GM18508 (cell line): ENCODE data around the gene PROC.
"Not testable (repeated sequence)": the region's sequence is repeated elsewhere in the genome, so short reads cannot be mapped to it uniquely, and the experiment has no call there.

Source experiments
- ATAC-seq: cut with Tn5 transposase; IDR thresholded peaks from one replicate; pipeline ENCODE4 v1.9.1; 2021; ENCODE audit warnings: moderate number of reproducible peaks; ENCODE audit not compliant: insufficient read depth, unreplicated experiment

Gene PROC

DNA sequence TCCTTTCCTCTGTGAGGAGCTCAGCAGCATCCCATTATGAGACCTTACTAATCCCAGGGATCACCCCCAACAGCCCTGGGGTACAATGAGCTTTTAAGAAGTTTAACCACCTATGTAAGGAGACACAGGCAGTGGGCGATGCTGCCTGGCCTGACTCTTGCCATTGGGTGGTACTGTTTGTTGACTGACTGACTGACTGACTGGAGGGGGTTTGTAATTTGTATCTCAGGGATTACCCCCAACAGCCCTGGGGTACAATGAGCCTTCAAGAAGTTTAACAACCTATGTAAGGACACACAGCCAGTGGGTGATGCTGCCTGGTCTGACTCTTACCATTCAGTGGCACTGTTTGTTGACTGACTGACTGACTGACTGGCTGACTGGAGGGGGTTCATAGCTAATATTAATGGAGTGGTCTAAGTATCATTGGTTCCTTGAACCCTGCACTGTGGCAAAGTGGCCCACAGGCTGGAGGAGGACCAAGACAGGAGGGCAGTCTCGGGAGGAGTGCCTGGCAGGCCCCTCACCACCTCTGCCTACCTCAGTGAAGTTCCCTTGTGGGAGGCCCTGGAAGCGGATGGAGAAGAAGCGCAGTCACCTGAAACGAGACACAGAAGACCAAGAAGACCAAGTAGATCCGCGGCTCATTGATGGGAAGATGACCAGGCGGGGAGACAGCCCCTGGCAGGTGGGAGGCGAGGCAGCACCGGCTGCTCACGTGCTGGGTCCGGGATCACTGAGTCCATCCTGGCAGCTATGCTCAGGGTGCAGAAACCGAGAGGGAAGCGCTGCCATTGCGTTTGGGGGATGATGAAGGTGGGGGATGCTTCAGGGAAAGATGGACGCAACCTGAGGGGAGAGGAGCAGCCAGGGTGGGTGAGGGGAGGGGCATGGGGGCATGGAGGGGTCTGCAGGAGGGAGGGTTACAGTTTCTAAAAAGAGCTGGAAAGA is 7.6 kb downstream of the PROC start:
- ATAC-seq: no peak

DNA sequence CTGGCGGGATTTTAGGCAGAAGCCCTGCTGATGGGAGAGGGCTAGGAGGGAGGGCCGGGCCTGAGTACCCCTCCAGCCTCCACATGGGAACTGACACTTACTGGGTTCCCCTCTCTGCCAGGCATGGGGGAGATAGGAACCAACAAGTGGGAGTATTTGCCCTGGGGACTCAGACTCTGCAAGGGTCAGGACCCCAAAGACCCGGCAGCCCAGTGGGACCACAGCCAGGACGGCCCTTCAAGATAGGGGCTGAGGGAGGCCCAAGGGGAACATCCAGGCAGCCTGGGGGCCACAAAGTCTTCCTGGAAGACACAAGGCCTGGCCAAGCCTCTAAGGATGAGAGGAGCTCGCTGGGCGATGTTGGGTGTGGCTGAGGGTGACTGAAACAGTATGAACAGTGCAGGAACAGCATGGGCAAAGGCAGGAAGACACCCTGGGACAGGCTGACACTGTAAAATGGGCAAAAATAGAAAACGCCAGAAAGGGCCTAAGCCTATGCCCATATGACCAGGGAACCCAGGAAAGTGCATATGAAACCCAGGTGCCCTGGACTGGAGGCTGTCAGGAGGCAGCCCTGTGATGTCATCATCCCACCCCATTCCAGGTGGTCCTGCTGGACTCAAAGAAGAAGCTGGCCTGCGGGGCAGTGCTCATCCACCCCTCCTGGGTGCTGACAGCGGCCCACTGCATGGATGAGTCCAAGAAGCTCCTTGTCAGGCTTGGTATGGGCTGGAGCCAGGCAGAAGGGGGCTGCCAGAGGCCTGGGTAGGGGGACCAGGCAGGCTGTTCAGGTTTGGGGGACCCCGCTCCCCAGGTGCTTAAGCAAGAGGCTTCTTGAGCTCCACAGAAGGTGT is 8.5 kb downstream of the PROC start:
- ATAC-seq: no peak

DNA sequence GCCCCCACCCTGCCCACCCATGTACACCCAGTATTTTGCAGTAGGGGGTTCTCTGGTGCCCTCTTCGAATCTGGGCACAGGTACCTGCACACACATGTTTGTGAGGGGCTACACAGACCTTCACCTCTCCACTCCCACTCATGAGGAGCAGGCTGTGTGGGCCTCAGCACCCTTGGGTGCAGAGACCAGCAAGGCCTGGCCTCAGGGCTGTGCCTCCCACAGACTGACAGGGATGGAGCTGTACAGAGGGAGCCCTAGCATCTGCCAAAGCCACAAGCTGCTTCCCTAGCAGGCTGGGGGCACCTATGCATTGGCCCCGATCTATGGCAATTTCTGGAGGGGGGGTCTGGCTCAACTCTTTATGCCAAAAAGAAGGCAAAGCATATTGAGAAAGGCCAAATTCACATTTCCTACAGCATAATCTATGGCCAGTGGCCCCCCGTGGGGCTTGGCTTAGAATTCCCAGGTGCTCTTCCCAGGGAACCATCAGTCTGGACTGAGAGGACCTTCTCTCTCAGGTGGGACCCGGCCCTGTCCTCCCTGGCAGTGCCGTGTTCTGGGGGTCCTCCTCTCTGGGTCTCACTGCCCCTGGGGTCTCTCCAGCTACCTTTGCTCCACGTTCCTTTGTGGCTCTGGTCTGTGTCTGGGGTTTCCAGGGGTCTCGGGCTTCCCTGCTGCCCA is 9.3 kb downstream of the PROC start:
- no peak for ATAC-seq

DNA sequence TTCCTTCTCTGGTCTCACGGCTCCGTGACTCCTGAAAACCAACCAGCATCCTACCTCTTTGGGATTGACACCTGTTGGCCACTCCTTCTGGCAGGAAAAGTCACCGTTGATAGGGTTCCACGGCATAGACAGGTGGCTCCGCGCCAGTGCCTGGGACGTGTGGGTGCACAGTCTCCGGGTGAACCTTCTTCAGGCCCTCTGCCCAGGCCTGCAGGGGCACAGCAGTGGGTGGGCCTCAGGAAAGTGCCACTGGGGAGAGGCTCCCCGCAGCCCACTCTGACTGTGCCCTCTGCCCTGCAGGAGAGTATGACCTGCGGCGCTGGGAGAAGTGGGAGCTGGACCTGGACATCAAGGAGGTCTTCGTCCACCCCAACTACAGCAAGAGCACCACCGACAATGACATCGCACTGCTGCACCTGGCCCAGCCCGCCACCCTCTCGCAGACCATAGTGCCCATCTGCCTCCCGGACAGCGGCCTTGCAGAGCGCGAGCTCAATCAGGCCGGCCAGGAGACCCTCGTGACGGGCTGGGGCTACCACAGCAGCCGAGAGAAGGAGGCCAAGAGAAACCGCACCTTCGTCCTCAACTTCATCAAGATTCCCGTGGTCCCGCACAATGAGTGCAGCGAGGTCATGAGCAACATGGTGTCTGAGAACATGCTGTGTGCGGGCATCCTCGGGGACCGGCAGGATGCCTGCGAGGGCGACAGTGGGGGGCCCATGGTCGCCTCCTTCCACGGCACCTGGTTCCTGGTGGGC is 10.0 kb downstream of the PROC start:
- no peak for ATAC-seq

DNA sequence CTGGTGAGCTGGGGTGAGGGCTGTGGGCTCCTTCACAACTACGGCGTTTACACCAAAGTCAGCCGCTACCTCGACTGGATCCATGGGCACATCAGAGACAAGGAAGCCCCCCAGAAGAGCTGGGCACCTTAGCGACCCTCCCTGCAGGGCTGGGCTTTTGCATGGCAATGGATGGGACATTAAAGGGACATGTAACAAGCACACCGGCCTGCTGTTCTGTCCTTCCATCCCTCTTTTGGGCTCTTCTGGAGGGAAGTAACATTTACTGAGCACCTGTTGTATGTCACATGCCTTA is 10.5 kb downstream of the PROC start:
- no peak for ATAC-seq

DNA sequence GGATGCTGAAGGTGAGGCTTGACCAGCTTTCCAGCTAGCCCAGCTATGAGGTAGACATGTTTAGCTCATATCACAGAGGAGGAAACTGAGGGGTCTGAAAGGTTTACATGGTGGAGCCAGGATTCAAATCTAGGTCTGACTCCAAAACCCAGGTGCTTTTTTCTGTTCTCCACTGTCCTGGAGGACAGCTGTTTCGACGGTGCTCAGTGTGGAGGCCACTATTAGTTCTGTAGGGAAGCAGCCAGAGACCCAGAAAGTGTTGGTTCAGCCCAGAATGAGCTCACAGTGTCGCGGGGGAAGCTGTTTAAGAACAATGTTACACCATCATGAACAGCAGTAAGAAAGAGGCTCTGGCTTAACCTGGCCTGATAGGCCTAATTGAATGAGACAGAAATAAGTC is 11.1 kb downstream of the PROC start:
- no peak for ATAC-seq

DNA sequence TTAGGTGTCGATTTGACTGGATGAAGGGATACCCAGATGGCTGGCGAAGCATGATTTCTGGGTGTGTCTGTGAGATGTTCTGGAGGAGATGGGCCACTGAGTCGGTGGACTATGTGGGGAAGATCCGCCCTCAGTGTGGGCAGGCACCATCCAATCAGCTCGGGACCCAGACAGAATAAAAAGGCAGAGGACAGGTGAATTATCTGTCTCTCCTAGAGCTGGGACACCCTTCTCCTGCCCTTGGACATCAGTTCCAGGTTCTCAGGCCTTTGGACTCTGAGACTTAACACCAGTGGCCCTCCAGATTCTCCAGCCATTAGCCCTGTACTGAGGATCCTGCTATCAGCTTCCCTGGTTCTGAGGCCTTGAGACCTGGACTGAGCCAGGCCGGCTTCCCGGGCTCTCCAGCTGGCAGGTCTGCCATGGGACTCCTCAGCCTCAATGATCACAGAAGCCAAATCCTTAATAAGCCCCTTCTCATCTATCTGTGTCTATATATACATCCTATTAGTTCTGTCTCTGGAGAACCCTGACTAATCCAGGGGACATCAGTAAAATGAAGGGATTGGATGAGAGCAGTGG is 11.7 kb downstream of the PROC start:
- ATAC-seq: no peak

DNA sequence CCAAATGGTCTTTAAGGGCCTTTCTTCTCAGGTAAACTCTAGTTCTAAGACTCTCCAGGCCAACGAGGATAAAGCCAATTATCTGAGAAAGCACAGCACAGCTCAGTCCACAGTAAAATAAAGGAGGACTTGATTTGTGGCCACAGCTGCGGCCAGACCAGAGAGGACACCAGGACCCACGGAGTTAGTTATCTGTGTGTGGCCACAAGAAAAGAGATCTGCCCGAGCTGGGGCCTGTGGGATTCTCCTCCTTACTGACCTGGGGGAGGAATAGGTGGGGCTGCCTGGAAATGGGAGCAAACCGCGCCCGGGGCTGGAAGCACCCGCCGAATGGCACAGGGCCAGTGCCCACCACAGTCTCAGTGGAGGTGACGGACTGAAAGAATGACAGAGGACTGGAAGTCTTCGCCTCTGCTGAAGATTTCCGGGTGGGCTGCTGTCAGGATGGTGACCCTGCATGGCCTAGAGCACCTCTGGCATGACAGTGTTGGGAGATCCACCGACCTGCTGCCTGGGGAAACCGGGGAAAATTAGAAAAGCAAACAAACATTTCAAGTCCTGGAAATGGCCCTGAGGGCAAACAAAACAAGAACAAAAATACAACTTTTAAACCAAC is 13.3 kb downstream of the PROC start:
- no peak for ATAC-seq

DNA sequence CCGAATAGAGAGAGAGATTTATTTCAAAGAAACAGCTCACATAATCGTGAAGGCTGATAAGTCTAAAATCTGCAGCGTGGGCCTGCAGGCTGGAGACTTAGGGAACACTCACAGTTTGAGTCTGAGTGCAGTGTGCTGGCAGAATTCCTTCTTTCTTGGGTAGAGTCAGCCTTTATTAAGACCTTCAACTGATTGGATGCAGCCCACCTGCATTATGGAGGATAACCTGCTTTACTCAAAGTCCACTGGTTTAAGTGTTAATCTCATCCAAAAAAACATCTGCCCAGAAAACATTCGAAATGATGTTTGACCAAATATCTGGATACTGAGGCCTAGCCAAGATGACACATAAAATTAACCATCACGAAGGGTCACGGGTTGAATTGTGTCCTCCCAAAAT is 16.3 kb downstream of the PROC start:
- no peak for ATAC-seq

DNA sequence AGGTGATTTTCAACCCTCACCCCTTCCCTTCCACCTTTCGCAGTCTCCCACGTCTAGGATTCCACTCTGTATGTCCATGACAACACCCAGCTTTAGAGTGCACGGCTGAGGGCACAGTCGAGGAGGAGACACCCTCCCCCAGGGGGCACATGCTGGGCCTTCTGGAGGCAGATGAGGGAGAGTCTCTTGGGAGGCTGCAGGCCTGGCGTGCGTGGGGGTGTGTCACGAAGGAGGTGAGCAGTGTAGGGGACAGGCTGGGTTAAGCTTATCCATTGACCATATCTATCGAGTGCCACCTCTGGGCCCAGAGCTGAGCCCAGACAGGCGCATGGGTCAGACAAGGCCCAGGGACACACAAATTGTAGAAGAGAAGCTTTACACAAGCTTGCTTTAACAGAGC is 18.8 kb downstream of the PROC start:
- no peak for ATAC-seq

DNA sequence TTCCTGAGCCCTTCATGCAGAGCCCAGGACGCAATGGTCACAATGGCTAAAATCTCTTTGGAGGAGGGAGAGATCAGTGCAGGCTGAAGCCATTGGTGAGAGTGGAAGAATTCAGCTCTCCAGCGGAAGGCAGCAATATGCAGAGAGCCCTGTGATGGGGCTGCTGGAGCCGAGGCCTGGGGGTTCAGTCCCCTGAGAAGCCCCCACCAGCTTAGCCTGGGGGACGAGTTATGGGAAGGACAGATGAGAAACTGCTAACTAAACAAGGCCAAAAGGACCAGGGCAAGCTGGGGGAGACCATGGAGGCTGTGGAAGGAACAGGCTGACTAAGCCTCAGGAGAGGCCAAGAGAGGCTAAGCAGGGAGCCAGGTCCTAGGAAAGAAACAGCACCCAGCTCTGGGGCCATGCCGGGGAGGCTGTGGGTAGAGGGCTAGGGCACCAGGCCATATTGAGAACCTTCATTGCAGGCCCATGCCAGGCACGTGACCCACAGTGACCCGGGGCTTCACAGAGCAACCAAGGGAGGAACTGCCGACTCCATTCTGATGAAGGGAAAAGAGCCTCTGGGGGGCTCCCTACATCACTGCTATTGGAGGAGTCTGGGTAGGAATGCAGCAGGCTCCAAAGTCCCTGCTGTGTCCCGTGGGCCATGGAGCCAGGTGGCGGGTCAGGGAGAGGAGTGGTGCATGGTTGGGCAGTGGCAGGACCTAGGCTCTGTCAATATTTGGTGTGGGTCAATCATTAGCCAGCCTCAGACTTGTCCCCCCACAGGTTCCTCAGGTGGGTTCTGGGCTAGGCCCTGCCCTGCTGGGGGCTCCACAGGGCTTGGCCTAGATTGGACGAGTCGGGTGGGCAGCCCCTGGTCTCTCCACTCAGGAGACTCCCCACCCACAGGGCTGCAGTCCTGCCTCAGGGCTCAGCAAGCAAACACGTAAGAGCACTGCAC is 19.8 kb downstream of the PROC start:
- no peak for ATAC-seq

DNA sequence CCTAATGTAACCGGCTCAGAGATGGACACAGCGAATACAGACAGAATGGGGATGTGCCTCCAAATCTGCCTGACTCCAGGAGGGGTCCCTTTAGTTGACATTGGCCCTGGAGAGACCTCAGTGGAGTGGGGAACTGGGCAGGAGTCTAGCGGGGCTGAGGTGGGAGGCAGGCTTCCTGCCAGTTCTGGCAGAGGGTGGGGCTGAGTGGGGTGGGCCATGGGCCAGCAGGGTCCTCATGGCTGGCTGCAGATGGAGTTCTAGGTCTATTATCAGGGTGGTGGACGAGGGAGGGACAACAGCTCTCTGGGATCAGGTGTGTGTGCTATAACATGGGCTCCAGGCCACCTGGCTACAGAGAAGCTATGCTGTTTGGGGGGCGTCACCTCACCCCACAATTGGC is 21.1 kb downstream of the PROC start:
- ATAC-seq: no peak

DNA sequence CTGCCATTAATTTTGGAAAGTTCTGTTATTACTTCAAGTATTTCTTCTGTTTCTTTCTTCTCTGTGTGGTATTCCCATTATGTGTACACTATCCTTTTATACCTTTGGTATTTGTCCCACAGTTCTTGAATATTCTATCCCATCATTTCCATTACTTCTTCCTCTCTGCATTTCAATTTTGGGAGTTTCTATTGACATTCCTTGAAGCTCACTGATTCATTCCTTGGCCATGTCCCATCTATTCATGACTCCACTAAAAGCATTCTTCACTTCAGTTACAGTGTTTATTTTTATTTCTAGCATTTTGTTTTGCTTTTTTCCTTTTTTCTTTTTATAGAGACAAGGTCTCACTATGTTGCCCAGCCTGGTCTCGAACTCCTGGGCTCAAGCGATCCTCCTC is 30.3 kb downstream of the PROC start:
- ATAC-seq: no peak

DNA sequence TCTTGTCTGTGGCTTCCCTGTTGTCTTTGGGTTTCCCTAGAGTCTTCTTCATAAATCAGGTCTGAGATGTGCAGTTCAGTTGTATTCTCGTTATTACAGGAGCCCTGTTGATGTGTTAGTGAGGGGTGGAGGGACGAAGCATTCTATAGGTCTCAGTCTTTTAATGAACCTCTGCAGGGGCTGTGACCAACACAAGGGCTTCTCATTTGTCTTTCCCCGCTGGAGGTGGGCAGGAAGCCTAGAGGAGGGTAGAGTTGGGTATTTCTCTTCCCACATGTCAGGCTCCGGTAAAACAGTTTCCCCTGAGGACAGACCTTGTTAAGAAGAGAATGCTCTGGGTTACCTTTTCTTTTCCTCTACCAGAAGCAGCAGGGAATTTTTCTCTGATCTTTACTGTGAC is 31.2 kb downstream of the PROC start:
- ATAC-seq: no peak

DNA sequence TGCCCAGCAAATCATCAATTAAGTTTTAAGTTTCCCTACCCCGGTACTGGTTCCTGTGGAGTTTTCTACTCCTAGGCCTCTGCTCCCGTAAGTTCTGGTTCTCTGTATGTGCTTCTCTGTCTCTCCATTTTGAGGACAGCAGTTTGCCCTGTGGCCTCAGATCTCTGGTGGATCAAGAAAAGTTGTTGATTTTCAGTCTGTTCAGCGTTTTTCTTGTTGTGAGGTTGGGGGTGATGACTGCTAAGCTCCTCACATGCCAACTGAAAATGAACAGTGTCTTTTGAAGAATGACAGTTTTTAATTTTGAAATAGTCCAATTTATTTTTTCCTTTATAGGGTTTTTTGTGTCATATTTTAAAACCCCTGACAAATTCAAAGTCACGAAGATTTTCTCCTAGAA is 31.7 kb downstream of the PROC start:
- no peak for ATAC-seq

DNA sequence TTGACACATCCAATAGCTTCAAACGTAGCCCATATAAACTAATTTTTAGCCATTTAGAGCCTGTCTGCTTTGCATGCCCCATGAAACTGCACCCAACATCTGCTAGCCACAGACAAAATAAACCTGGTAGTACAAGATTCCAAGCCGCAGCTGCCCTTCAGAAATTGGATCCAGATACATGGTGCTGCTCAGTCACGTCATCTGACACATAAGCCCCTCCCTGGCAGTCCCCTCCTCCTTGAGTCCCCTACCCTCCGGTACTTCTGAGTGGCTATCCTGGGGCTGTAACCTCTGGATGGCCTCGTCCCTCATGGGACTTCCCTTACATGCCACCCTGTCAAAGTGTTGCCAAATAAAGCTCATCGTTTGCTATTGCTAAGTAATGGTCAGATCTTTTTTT is 33.8 kb downstream of the PROC start:
- no peak for ATAC-seq

DNA sequence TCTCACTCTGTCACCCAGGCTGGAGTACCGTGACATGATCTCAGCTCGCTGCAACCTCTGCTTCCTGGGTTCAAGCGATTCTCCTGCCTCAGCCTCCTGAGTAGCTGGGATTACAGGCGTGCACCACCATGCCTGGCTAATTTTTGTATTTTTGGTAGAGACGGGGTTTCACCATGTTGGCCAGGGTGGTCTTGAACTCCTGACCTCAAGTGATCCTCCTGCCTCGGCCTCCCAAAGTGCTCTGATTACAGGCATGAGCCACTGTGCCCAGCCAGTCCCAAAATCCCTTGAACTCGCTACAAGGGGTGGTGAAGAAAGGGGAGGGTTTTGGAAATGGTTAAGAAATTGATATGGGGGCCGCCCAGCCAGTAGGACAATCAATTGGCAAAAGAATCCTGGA is 34.2 kb downstream of the PROC start:
- ATAC-seq: not testable (repeated sequence)

DNA sequence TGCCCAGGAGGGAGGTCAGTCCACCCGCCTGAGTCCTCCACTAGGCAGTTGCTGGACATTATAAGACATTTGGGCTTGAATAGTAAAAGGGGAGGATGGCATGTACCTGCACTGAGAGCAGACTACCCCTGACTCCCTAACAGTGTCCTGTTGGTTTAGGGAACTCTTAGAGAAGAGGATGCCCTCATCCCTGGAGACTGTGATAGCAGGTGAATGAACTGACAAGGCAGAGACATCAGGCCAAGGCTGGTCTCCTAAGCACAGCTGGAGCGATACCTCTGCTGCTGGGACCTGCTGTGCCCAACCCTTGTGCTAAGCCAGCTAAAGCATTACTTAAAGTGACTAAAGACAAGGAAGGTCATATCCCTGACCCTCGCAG is 34.8 kb downstream of the PROC start:
- no peak for ATAC-seq
